Neuronal stem cell (in vitro differentiated cells): ENCODE data around the gene FKBP6. TPM values are rescaled to one million over a fixed set of nuclear protein-coding genes. Genes with fewer than 3 reads are reported as not detected.
"Not testable (repeated sequence)": the region's sequence is repeated elsewhere in the genome, so short reads cannot be mapped to it uniquely, and the experiment has no call there.

Source experiments
- DNase-seq: peaks from one replicate; pipeline ENCODE4 v3.0.0-alpha.2; 2013; ENCODE audit warnings: low spot score
- H2AFZ ChIP-seq: one replicate; pipeline ENCODE4 v1.6.1; 2013; ENCODE audit warnings: mild to moderate bottlenecking, low read length, inconsistent platforms
- H2AK5ac ChIP-seq: 2 replicates; pipeline ENCODE4 v1.6.1; 2013; ENCODE audit warnings: low read depth, mild to moderate bottlenecking, inconsistent platforms, low read length, moderate library complexity, mixed read lengths
- H2BK120ac ChIP-seq: 2 replicates; pipeline ENCODE4 v1.6.1; 2013; ENCODE audit warnings: low read depth, mild to moderate bottlenecking, inconsistent platforms, low read length, moderate library complexity, mixed read lengths
- H2BK12ac ChIP-seq: one replicate; pipeline ENCODE4 v1.6.1; 2013; ENCODE audit warnings: low read length, inconsistent platforms
- H2BK15ac ChIP-seq: 2 replicates; pipeline ENCODE4 v1.6.1; 2013; ENCODE audit warnings: mild to moderate bottlenecking, low read length, inconsistent platforms, mixed read lengths
- H2BK5ac ChIP-seq: one replicate; pipeline ENCODE4 v1.6.1; 2013; ENCODE audit warnings: inconsistent platforms, mild to moderate bottlenecking, low read length, moderate library complexity
- H3K14ac ChIP-seq: one replicate; pipeline ENCODE4 v1.6.1; 2013; ENCODE audit warnings: low read length, inconsistent platforms
- H3K18ac ChIP-seq: 2 replicates; pipeline ENCODE4 v1.6.1; 2013; ENCODE audit warnings: low read length, inconsistent platforms
- H3K23ac ChIP-seq: 2 replicates; pipeline ENCODE4 v1.6.1; 2013; ENCODE audit warnings: low read depth, mild to moderate bottlenecking, mixed read lengths, low read length, inconsistent platforms; ENCODE audit not compliant: poor library complexity
- H3K27ac ChIP-seq: replicated peaks from 3 replicates; pipeline ENCODE4 v1.5.1; 2013; ENCODE audit warnings: low read length, inconsistent platforms
- H3K27me3 ChIP-seq, 3 experiments: 2 replicates each; pipeline ENCODE4 v1.6.1; 2013; ENCODE audit warnings: low read length in 3 of 3, mild to moderate bottlenecking in 2 of 3, inconsistent platforms in 1 of 3, low read depth in 1 of 3, mixed read lengths in 1 of 3, moderate library complexity in 1 of 3; ENCODE audit not compliant: control insufficient read depth in 3 of 3, insufficient read depth in 3 of 3
- H3K36me3 ChIP-seq, 2 donors: replicated peaks in 1 of 2; 2 replicates each; pipeline ENCODE4 v1.6.1; 2013; ENCODE audit warnings: low read length in 2 of 2; ENCODE audit not compliant: control insufficient read depth in 2 of 2, insufficient read depth in 2 of 2
- H3K4ac ChIP-seq: 2 replicates; pipeline ENCODE4 v1.6.1; 2013; ENCODE audit warnings: inconsistent platforms, mild to moderate bottlenecking, low read length, moderate library complexity
- H3K4me1 ChIP-seq, 2 donors: 1 replicate in 1 of 2; 2 replicates in 1 of 2; pipeline ENCODE4 v1.6.1; 2013; ENCODE audit warnings: low read length in 2 of 2, low read depth in 1 of 2; ENCODE audit not compliant: control insufficient read depth in 2 of 2, insufficient read depth in 1 of 2
- H3K4me2 ChIP-seq: one replicate; pipeline ENCODE4 v1.6.1; 2013; ENCODE audit warnings: mild to moderate bottlenecking, low read length, inconsistent platforms; ENCODE audit not compliant: insufficient read depth, poor library complexity, severe bottlenecking
- H3K4me3 ChIP-seq, 2 donors: 2 replicates each; pipeline ENCODE4 v1.5.1; 2013; ENCODE audit warnings: low read length in 2 of 2, mild to moderate bottlenecking in 2 of 2, inconsistent platforms in 1 of 2, moderate library complexity in 1 of 2
- H3K79me1 ChIP-seq: one replicate; pipeline ENCODE4 v1.6.1; 2013; ENCODE audit warnings: low read depth, mild to moderate bottlenecking, inconsistent platforms, low read length, moderate library complexity
- H3K9ac ChIP-seq: one replicate; pipeline ENCODE4 v1.6.1; 2013; ENCODE audit warnings: mild to moderate bottlenecking, low read depth, low read length, inconsistent platforms; ENCODE audit not compliant: poor library complexity
- H3K9me3 ChIP-seq, 2 donors: replicated peaks in 1 of 2; 2 replicates each; pipeline versions ENCODE3 to v1.6.1; 2013; ENCODE audit warnings: low read length in 2 of 2, mild to moderate bottlenecking in 2 of 2, inconsistent platforms in 1 of 2, low read depth in 1 of 2, mixed read lengths in 1 of 2, moderate library complexity in 1 of 2; ENCODE audit not compliant: control insufficient read depth in 2 of 2, insufficient read depth in 1 of 2
- H4K8ac ChIP-seq: one replicate; pipeline ENCODE4 v1.6.1; 2013; ENCODE audit warnings: low read depth, mild to moderate bottlenecking, inconsistent platforms, low read length, moderate library complexity
- H4K91ac ChIP-seq: one replicate; pipeline ENCODE4 v1.6.1; 2013; ENCODE audit warnings: low read length, low read depth, mild to moderate bottlenecking, inconsistent platforms; ENCODE audit not compliant: poor library complexity
- WGBS, 2 donors: extraction: QIAGEN DNeasy Blood & Tissue Kit; methylation state at CpG; one replicate each; pipeline ENCODE4 v1.1.7; 2013; ENCODE audit warnings: missing lambda C conversion rate in 2 of 2, mixed read lengths in 1 of 2; ENCODE audit not compliant: insufficient read length in 2 of 2, insufficient replicate concordance in 1 of 2; ENCODE audit errors: extremely low coverage in 2 of 2; 5-methylcytosine and 5-hydroxymethylcytosine counted together
- polyA plus RNA-seq, 2 experiments: library from polyadenylated mRNA; stranded (reverse); fragments of 200-250 nt; gene quantifications; one replicate each; pipeline ENCODE4 v1.2.3, GENCODE V29; 2013

The FKBP6 gene
- polyA plus RNA-seq (2013, experiment 1 of 2) = 0.06 TPM
- 0.03 TPM for polyA plus RNA-seq (2013, experiment 2 of 2)

- not testable (repeated sequence) for H3K9me3 ChIP-seq, H3K4me2 ChIP-seq, H2AFZ ChIP-seq, H2BK5ac ChIP-seq, H3K4me1 ChIP-seq, H3K27me3 ChIP-seq, H2BK15ac ChIP-seq, H4K91ac ChIP-seq, H3K9ac ChIP-seq, H3K4ac ChIP-seq, H3K79me1 ChIP-seq, DNase-seq, H3K36me3 ChIP-seq, H2BK120ac ChIP-seq, H3K27ac ChIP-seq, H4K8ac ChIP-seq
- H2AK5ac ChIP-seq = peak within 1 kb of the TSS; percentile 63
- peak within 1 kb of the TSS in 1 of 2 donors; percentile 60 for H3K4me3 ChIP-seq
- H3K18ac ChIP-seq = peak within 1 kb of the TSS; percentile 80
- H3K23ac ChIP-seq = peak within 1 kb of the TSS; percentile 65
- H2BK12ac ChIP-seq = peak within 1 kb of the TSS; percentile 84
- H3K14ac ChIP-seq = peak within 1 kb of the TSS; percentile 75
- whole genome bisulfite sequencing, 2 donors = no CpG with 5 or more reads among the region's 43 CpGs
Measured at GRCh38 chr7:73327922-73328321, at the start of gene FKBP6, which contains the start of gene TRIM50. TSS of gene FKBP6 (plus strand) at chr7:73328161. CDS start at chr7:73328429, 268 bp downstream. TSS of gene TRIM50 (minus strand) at chr7:73328082. CDS start at chr7:73324787, 3,295 bp downstream.

GRCh38 chr7:73297235-73297634 lies 30.7 kb upstream of the FKBP6 start:
- not testable (repeated sequence) for DNase-seq, H3K27me3 ChIP-seq, H3K14ac ChIP-seq, H2BK15ac ChIP-seq, H3K4me1 ChIP-seq, H4K91ac ChIP-seq, H2AK5ac ChIP-seq, H3K9me3 ChIP-seq, H3K4me2 ChIP-seq, H3K4me3 ChIP-seq, H4K8ac ChIP-seq, H3K9ac ChIP-seq, H2BK12ac ChIP-seq, H3K79me1 ChIP-seq, H2AFZ ChIP-seq, H2BK120ac ChIP-seq, H3K18ac ChIP-seq, H3K27ac ChIP-seq, H2BK5ac ChIP-seq, H3K23ac ChIP-seq, H3K4ac ChIP-seq, H3K36me3 ChIP-seq
- WGBS, 2 donors = no CpG with 5 or more reads among the region's 13 CpGs

- not testable (repeated sequence) for H2BK5ac ChIP-seq, H3K27ac ChIP-seq, H3K36me3 ChIP-seq, H3K23ac ChIP-seq, H2BK12ac ChIP-seq, H3K4me3 ChIP-seq, DNase-seq, H3K27me3 ChIP-seq, H2AK5ac ChIP-seq, H4K91ac ChIP-seq, H3K4me2 ChIP-seq, H2AFZ ChIP-seq, H3K9ac ChIP-seq, H3K4ac ChIP-seq, H3K14ac ChIP-seq, H3K18ac ChIP-seq, H4K8ac ChIP-seq, H2BK15ac ChIP-seq, H2BK120ac ChIP-seq, H3K9me3 ChIP-seq, H3K79me1 ChIP-seq, H3K4me1 ChIP-seq
- no CpG with 5 or more reads among the region's 27 CpGs for WGBS, 2 donors
Measured at GRCh38 chr7:73297706-73298105, 30.3 kb upstream of the FKBP6 start.

GRCh38 chr7:73299812-73300211 lies 28.1 kb upstream of the FKBP6 start:
- not testable (repeated sequence) for H2BK15ac ChIP-seq, H3K18ac ChIP-seq, DNase-seq

More at GRCh38 chr7:73299812-73300211, 28.1 kb upstream of the FKBP6 start:
- not testable (repeated sequence) for H3K27me3 ChIP-seq, H3K4ac ChIP-seq, H2AK5ac ChIP-seq, H3K9ac ChIP-seq, H3K27ac ChIP-seq, H4K91ac ChIP-seq, H2BK5ac ChIP-seq, H3K4me2 ChIP-seq, H3K4me3 ChIP-seq, H2BK120ac ChIP-seq, H3K9me3 ChIP-seq, H4K8ac ChIP-seq, H3K79me1 ChIP-seq, H2AFZ ChIP-seq, H3K4me1 ChIP-seq, H2BK12ac ChIP-seq, H3K23ac ChIP-seq, H3K14ac ChIP-seq
- H3K36me3 ChIP-seq = peaks cover 12 to 18% of the 10 kb centered on the region in 2 donors
- WGBS, 2 donors = no CpG with 5 or more reads among the region's 12 CpGs
